Left hindlimb (tissue), 1 donor: ENCODE data around the gene STK39.
"Not testable (repeated sequence)": the region's sequence is repeated elsewhere in the genome, so short reads cannot be mapped to it uniquely, and the experiment has no call there.

Source experiments
- DNase-seq: peaks from one replicate; pipeline ENCODE4 v3.0.0-alpha.2; 2018

Gene STK39

DNA sequence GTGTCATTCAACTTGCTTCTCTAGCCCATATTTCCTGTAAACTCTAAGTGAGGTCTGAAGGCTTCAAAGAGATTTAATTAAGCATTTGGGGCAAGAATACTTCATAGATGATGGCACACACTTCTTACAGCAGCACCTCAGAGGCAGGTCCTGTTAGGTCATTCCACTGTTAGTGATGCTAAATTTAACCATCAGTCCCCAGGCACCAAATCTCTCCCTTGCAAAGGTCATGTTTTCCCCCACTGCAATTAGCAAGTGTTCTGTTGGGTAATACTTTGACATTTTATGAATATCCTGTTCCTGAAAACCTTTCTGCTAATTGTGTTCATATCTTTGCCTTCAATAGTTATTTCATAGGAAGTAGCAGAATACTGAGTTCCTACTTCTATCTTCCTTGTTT lies 117.0 kb downstream of the STK39 start:
- no peak for DNase-seq

DNA sequence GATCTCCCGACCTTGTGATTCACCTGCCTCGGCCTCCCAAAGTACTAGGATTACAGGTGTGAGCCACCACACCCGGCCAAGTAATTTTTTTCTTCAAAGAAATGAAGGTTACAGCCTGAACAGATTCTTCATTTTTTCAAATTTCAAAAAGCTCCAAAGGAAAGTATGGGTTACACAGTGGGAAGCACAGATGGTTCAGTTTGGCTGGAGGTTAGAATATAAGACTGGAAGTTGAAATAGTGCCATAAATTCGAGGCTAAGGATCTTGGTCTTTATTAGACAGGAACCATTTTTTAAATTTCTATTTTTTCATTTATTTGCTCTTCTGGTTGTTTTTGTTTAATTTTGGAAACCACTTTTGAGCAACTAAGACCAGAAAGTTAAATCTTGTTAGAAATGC lies 120.0 kb downstream of the STK39 start:
- DNase-seq = no peak

DNA sequence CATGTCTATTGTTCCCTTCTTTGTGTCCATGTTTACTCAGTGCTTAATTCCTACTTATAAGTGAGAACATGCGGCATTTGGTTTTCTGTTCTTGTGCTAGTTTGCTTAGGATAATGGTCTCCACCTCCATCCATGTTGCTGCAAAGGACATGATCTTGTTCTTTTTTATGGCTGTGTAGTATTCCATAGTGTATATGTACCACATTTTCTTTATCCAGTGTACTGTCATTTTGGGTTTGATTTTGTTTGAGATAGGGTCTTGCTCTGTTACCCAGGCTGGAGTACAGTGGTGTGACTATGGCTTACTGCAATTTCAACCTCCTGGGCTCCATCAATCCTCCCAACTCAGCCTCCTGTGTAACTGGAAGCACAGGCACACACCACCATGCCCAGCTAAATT lies 125.2 kb downstream of the STK39 start:
- not testable (repeated sequence) for DNase-seq

DNA sequence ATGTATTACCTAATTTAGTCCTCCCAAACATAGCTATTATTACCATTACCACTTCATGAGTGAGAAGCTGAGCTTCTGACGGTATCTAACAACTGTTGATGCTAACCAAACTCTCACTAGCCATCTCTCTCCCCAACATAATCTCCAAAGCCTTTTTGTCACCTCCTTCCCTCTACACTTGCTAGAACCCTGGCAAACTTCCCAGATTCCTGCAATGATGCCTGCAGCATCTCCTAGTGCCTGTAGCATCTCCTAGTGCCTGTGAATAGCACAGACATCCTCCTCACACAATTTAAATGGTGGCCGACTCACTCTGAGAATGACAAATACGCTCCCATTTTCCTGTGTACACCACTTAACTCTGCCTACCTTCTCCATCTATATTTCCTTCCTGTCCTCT lies 126.7 kb downstream of the STK39 start:
- no peak for DNase-seq

DNA sequence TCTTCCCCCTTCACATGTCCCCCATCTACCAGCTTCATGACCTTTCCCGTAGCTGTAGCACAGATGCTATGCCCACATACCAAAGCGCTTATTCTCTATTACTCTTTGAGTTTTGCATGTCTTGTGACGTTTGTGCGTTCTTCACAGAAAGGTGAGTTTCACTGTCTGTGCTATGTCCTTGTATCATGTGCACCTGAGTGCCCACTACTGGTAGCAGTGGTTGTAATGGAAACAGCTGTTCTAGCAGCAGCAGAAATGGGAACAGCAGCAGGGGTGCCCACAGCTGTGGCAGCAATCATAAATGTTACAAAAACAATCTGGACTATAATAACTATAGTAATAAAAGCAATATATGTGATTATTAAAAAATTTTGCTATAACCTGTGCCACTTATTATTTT lies 127.1 kb downstream of the STK39 start:
- no peak for DNase-seq

DNA sequence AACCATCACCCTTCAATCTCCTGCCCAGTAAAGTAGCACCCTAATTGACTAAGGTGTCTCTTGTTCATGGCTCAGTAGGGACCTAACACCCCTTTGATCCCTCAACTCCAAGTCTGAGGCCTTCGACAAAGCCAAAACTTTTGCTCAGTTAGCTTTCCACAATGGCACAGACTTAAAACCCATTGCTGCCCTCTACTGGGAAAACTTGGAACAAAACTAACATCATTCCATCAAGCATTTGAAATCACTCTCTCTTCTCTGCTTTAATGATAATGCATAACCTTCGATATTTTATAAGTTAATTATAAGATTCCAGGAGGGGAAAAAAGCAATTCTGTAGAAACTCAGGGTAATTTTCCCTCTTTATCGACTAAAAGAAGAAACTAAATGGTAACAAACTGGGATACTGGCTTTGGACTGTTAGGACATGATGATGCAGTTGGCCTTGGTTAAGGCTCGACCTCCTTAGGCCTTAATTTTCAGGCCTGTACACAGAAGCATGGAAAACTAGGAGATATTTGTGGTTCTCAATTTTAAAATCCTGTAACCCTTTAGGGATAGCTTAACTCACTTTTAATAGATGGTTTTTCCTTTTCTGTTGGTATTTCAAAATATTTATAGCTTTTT lies 127.8 kb downstream of the STK39 start:
- DNase-seq = no peak

DNA sequence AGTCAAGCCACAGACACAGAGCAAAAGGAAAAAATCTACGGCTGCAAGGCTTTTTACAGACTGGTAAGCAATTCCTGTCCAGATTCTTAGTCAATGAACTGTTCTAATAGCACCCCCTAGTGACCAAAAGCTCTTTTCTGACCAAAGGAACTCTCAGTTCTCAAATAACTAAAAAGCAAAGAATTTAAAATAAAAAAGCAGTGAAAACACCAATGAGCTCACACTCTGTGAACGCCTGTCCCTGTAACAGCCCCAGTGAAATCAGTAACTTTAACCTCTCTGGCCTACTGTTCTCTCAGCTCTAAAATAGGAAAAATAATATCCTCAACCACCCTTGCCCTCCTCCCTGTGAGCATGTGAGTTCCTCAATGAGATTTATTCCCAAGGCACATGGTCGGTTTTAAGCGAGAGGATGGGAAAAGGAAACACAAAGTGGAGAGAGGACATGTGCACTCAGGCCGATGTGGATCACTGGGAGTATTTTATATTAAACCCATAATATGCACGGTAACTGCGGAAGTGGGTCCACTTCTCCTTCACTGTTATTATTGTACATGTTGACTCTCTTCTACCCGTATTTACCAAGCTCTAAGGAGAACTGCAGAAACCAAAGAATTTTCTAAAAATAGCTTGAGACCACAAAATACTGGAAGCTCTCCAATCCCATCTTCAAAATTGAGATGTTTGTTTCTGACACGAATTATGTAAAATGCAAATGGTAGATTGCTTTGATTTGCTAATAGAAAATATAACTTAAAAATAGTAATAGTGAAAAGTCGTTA lies 128.5 kb downstream of the STK39 start:
- peak; percentile 40 for DNase-seq

DNA sequence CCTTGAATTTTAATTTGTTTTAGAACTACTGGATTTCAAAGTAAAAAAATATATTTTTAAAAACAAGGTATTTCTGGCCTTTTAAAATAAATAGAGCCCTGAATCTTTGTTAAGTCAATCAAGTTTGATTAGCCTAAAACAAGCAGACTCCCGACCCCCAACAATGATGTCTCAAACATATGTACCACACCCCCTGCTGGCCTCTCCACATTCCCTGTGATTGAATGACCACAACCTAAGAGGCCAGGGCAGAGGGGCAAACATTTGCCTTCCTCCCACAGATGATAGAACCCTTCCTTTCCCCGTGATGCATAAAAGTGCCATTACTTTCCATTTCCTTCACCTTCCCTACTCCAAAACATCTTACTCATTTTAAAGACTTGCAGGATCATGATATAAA lies 130.9 kb downstream of the STK39 start:
- DNase-seq = no peak

DNA sequence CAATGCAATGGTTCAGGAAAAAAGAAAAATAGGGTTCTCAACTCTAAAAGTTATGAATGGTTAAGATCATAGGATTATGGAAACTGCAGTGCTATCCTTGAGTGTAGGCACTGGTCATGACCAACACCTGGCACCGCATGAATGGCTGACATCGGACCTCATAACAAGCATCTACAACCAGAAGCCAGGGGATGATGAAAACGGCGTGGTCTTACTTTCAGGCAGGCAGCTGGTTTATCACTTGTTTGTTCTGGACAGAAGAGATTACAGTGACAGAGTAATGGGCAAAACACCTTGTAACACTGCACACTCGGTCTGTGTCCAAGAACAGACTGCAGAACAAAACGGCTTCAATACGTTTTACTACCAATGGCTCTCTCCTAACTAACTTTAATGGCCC lies 132.8 kb downstream of the STK39 start:
- no peak for DNase-seq

DNA sequence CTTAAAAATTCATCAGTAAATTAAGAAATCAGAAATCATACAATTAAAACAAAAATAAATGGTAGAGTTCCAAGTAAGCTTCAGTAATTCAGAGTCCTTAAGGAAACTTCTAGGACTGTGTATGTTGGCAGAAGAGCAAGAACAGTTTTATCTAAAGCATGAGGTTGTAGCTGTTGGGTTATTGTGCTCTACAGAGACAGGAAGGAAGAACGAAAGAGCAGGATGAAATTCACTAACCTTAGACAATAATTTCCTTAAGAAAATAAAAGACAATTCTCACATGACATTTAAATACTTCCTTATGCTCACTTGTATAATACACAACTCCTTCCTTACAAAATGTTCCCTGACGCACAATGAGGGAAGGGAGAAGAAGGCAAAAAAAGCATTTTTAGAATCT lies 133.4 kb downstream of the STK39 start:
- DNase-seq = no peak

DNA sequence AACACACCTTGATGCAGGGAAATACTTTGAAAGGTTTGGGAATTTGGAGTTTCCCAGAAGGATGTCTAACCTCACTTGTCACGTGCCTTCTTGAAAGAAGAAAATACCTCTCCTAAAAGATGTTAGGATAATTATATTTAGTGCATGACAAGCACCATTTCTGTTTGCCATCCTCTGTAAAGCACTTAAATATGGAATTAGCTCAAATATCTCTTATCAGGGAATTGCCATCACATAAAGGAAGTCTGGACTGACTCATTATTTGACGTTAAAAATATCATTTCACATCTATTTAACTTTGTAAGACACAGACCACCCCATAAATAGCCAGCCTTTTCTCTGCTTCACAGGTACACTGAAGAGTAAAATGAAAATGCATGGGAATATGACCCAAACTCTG lies 140.1 kb downstream of the STK39 start:
- no peak for DNase-seq

DNA sequence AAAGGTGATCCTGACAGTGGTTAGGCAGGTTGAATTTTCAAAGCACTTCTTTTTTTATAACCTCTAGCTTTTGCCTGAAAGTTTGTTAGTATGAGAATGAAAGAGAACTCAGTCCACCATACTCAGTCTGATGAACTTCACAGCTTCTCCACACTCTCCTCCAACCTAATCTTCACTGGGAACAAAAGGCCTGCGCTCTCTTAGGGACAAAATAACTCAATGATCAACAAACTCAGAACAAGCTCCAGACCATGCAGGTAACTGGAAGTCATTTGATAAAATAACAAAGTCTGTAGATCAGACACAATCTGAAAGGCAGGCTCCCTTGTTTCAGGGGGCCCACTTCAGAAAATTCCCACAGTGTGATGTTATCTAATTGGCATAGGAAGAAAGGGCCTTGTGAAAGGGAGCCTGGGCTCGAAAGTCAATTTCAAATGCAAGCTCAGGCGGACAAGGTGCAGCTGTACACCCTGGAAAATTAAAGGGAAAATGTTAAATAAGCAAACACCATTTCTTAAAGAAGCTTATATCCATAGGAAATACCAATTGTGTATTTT lies 142.2 kb downstream of the STK39 start:
- DNase-seq = no peak

DNA sequence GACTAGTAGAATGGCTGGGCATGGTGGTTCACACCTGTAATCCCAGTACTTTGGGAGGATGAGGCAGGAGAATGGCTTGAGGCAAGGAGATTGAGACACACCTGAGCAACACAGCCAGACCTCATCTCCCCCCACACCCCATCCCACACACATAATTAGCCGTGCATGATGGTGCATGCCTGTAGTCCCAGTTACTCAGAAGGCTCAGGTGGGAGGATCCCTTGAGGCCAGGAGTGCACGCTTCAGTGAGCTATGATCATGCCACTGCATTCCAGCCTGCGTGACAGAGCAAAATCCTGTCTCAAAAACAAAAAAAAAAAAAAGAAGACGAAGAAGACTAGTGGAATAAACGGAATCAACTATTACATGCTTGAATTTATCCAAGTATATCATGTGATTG lies 150.0 kb downstream of the STK39 start:
- no peak for DNase-seq

DNA sequence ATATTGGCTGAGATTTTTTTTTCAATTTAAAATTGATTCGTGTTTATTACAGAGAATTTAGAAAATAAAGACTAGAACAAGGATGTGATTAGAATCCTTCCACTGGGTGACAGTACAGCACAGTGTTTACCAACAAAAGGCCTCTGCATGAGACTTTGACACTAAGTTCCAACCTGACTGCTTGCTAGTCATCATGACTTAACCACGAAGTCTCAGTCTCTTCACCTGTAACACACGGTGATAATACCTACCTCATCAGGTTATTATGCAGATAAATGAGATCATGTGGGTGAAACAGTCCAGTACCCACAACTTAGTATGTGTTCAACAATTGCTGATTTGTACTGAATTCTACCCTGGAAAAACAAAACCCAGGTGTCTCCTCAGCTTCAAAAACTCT lies 151.2 kb downstream of the STK39 start:
- no peak for DNase-seq

DNA sequence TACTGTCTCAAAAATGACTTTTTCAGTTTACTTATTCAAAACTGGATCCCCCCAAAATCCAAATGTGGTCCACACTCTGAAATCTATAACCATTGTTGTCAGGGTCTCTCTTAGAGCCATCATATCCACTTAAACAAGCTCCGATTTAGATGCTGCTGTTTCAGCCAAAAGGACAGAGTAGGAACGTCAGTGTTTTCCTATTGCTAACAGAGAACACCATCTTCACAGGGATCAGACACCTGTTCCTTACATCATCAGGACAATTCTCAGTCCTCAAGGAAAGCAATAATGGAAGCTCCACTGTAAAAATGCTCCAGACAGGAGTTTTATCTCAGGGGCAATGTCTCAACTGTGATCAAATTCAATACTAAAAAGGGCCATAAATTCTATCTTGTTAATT lies 155.4 kb downstream of the STK39 start:
- DNase-seq = no peak

DNA sequence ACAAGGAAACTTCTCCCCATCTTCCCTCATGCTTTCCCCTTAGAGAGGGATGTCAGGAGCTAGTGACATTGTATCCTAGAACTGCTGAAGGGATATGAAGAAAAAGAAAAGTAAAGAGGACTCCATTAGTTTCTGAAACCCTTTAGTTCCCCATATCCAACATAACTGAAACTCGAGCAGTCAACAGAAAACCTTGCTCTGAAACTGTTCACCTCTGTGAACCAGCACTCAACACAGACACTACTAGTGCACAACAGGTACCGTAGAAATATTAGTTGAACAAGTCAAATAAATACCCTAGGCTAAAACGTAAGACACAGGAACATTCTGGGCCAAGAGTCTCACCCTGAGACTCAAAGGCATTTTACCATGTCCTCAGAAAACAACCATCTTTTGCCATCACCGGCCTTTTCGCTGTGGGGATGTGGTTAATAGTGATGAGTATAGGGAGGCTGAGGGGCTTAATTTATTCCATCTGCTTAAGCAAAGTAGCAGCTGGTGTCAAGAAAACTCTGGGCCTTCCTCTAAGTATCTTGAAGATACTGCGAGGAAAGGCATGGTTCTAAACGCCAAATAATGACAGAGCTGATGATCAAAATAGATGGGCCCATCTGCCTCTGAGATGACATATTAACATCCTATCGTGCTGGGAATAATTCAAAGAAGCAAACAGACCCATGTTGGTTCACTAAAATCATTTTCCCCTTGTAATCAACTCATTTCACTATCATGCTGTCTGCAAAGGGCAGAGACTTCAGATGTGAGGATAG lies 156.8 kb downstream of the STK39 start:
- no peak for DNase-seq

DNA sequence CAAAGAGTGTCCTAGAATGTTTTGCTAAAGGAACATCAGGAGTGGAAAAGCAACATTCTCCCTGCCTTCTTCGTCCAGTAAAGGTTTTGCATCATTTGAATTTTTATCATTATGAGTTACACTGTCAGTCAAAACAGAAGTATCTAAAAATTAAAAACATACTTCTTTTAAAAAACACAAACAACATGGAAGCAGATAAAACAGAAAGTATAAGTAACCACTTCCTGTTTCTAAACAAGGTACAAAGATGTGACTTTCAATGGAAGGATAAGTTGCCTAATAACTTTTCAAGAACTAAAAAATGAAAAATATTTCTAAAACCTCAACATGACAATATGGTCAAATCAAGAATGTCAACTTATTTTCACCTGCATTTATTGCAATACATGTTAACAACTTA lies 158.2 kb downstream of the STK39 start:
- DNase-seq = no peak

DNA sequence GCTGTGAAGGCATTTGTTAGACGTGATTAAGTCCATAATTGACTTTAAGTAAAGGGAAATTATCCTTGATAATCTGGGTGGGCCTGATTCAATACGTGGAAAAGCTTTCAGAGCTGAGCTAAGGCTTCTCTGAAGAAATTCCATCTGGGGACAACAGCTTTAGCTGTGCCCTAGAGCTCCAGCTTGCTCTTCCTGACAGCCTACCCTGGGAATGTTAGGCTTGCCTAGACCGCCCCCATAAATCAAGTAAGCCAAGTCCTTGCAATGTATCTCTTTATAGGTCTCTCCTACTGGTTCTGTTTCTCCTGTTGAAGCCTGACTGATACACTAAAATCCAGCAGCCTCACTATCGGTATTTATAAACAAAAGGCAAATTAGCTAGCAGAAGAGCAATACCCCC lies 160.0 kb downstream of the STK39 start:
- DNase-seq = no peak

DNA sequence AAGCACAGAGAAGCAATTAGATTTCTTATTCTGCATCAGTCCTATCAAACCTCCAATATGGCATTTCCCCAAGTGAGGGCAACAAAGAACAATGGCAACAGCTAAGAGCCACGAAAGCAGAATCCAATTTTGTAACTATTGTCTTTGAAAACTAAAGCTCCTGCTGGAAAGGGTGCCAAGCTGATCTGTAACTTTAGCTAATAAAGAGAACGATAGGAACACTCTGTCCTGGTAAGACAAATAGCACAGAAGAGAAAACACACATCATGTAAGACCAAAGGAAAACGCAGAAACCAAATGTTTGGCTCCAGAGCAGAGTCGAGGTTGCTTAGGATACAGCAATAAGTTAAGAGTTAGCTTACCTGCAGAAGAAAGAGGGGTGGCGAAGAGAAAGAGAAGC lies 160.5 kb downstream of the STK39 start:
- DNase-seq = no peak

DNA sequence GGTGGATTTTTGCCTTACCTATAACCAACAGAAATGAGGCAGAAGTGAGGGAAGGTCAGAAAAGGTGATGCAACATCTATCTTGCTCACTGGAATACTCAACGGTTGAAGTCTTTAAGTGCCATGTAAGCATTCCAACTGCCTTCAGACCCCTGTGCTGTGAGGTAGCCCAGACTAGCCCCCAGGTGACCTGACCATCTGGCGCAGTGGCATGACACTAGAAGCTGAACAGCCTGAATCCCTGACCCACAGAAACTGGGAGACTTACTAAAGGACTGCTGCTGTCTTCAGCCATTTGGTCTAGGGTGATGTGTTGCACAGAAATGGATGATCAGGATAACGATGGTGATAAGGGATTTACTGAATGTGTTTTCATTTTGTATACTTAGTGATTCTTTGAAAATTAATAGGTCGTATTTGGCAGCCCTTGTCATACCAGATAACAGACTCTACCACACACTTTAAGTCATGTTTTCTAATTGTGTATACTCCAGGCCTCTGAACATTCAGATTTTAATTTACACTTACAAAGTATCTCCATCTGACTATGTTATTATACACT lies 161.5 kb downstream of the STK39 start:
- DNase-seq = no peak

DNA sequence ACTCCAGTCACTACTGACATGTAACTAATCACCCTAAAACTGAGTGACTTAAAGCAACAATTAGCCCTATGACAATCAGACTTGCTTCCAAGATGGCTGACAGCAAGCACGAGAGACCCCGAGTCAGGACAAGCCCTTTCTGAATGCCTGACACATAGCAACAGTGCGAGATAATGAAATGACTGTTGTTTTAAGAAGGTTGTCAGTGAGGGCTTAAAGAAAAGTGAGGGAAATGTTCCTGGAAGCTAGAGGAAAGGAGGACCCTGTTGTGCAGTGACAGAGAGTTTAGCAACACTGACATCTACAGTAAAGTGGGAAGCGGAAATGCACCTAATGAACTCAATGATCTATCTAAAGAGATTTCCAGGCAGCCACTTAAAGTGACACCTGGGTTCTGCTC lies 163.1 kb downstream of the STK39 start:
- DNase-seq = no peak

DNA sequence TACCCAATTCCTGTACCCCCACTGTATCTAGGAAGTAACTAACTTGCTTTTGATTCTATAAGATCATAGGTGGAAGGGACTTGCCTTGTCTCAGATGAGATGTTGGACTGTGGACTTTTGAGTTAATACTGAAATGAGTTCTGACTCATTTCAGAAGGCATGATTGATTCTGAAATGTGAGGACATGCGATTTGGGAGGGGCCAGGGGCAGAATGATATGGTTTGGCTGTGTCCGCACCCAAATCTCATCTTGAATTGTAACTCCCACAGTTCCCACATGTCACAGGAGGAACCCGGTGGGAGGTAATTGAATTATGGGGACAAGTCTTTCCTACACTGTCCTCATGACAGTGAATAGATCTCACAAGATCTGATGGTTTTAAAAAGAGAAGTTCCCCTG lies 165.9 kb downstream of the STK39 start:
- not testable (repeated sequence) for DNase-seq

DNA sequence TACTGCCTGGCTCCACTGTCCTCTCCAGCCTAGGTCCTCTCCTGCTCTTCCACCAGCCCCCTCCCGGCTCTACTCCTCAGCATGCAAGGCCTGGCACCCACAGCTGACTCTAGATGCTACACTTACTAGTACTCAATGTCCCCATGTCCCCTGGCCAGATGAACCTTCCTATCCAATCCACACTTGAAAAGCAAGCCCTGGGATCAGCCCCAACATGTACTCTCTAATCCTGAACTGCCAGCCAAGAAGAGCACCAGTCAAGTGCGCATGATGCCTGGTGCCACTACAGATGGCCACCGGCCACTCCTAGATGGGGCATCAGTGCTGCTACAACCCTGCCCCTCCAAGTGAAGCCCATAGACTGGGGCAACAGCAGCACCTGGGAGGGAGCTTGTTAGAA lies 168.2 kb downstream of the STK39 start:
- no peak for DNase-seq

DNA sequence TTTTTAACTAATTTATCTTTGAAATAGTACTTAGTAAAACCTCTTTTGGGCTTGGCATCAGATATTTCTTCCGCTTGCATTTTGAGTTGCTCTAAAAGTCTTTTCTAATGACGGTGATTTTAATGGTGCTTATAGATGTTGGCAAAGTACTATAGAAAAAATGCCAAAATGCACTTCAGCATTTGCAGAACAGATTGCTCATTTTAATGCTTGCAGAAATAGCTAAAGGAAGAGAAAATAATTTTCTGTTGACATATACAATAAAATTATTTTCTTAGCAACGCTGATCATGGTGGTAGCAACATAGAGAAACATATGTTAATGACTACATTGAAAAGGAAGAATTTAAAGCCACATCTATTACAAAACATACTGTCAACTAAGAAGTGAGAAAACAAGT lies 170.7 kb downstream of the STK39 start:
- DNase-seq = no peak
